Posterior cingulate gyrus (tissue), 11 donors: ENCODE results near the gene FRMD8.

Experiments used
- DNase-seq, 10 donors: peaks; one replicate each; pipeline versions ENCODE4 v3.0.0 to v3.0.0-alpha.2; 2020 to 2021; ENCODE audit warnings: mixed read lengths in 3 of 10
- intact Hi-C: fragments of 100-400 bp; cut with DNase I; formaldehyde crosslinking; loops from one replicate; pipeline ENCODE4 v1.15.1; 2023

Gene FRMD8

GRCh38 chr11:65404638-65405339 is 18.4 kb downstream of the FRMD8 start:
- intact Hi-C loops, result no loop called here
- DNase-seq, result peak in 1 of 10 donors; percentile 77

DNA sequence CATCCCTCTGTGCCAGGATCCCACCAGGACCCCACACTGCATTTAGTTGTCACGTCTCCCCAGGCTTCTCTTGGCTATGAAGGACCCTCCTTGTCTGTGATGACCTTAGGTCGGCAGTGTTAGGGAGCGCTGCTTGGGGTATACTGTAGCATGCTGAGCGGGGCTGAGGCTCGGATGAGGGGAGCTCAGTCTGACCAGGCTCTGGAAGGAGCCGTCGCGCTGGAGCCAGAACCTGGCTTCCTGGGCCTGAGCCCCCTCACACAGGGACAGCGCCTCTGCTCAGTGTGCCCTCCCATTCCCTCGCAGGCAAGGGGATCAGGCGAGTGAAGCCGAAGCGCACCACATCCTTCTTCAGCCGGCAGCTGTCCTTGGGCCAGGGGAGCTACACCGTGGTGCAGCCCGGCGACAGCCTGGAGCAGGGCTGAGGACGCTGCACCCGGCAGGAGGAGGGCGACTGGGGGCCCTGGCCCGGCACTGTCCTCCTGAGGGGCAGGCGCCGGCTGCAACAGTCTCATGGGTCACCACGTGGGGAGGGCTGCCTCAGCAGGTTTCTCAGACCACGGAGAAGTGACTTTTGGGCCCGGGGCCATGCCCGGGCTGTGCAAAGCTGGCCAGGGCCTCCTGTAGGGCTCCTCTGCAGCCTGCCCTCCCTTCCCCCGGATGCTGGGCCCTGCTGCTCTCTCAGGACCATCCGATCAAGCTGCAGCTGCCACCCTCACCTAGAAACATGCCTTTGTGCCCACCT is 24.7 kb downstream of the FRMD8 start:
- DNase-seq, result peak in 5 of 10 donors; percentile 3 to 70 (median 60)
- intact Hi-C loops, result loop anchor here (10.0 kb wide), 1 partner anchor 46 kb away; no protein-coding TSS in a partner anchor

DNA sequence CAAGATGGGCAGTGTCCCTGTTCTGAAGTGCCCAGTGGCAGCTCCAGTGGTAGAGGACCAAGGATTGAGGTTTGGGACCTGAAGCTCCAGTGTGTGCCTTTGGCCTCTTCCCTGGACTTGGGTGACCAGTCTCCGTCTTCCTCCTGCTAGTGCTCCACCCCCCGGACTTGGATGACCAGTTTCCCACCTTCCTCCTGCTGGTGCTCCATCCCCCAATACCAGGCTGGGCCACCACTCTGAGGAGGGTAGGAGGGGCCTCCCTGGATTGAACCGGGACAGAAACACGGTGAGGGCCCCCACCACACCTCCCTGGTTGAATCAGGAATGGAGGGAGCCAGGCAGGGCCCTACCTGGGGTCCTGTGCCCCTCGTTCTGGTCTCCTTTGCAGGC is 25.2 kb downstream of the FRMD8 start:
- intact Hi-C loops, result loop anchor here (2.0 to 10.0 kb wide), 2 partner anchors 47 to 49 kb away; no protein-coding TSS in a partner anchor
- DNase-seq, result peak in 3 of 10 donors; percentile 0 to 52 (median 35)

- peak in 6 of 10 donors; percentile 4 to 72 (median 26) for DNase-seq
- intact Hi-C loops, result loop anchor here (2.0 to 10.0 kb wide), 2 partner anchors 48 kb away; no protein-coding TSS in a partner anchor
Observed at GRCh38 chr11:65412271-65413076, 26.0 kb downstream of the FRMD8 start.

GRCh38 chr11:65413077-65413664 is 26.7 kb downstream of the FRMD8 start:
- DNase-seq, result peak in 6 of 10 donors; percentile 7 to 68 (median 34)
- intact Hi-C loops, result loop anchor here (2.0 to 10.0 kb wide), 2 partner anchors 48 kb away; no protein-coding TSS in a partner anchor

DNA sequence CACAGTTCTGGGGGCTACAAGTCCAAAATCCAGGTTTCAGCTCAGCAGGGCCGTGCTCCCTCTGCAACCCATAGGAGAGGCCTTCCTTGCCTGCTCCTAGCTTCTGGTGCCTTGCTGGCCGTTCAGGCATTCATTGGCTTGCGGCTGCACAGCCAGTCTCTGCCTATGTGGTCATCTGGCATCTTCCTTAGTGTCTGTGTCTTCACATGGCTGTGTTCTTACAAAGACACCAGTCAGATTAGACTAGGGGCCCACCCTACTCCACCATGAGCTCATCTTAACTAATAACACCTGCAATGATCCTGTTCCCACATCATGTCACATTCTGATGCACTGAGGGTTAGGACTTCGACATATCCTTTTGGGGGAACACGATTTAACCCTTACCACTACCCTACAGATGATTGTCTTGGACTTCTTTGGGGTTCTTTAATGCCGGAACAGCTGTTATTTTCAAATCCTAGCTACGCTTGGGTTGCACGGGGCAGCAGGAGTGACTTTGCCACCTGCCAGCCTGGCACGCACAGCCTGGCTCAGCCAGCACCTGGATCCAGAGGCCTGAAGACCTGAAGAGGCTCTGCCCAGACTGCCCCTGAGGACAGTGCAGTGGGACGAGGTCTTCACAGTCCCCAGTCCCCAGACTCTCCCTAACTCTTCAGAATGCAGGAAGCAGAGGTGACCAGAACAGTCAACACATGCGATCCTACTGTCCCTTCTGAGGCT is 28.5 kb downstream of the FRMD8 start:
- intact Hi-C loops, result loop anchor here (5.0 to 10.0 kb wide), 2 partner anchors 33 to 50 kb away; partner anchors contain the start of gene SLC25A45
- DNase-seq, result peak in 5 of 10 donors; percentile 12 to 83 (median 25)

DNA sequence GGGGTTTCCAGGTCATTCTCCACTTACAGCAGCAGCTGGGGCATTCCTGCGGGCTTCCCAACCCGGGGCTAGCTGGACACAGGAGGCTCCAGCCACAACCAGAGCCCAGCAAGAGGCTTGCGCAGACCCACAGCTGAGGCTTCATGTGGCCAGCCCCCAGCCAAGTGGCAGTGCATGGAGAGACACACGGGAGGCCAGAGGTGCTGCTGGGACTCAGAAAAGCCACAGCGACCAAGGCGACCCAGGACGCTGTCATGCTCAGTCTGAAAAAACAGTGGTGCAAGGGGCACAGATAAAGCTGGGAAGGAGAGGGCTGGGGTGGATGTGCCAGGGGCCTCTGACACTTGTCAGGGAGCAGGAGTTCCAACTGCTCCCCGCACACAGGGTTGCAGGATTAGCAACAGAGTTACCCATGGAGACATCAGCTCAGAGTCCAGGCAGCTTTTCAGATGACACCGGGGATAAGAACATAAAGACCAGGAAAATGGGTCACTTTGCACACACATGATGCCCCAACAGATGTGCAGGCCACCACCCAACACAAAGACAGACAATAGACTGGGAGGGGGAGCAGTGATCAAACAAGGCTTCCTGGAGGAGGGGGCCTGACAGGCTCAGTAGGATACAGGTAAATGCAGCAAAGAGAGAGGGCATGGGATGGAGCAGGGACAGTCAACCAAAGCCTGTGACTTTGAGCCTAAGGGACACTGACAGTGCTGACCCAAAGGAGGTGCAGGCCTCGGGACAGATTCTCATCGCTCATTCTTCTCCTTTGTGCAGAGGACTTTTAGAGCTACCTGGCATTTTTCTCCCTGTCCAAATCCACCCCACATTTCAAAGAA is 29.3 kb downstream of the FRMD8 start:
- peak in 5 of 10 donors; percentile 6 to 82 (median 52) for DNase-seq
- intact Hi-C loops, result loop anchor here (1.0 to 10.0 kb wide), 3 partner anchors 33 to 95 kb away; partner anchors contain the start of gene SLC25A45

- intact Hi-C loops, result loop anchor here (1.0 to 10.0 kb wide), 3 partner anchors 34 to 94 kb away; partner anchors contain the start of gene SLC25A45
- DNase-seq, result peak; percentile 85 to 99 (median 97)
Observed at GRCh38 chr11:65416341-65416824, 29.9 kb downstream of the FRMD8 start.

DNA sequence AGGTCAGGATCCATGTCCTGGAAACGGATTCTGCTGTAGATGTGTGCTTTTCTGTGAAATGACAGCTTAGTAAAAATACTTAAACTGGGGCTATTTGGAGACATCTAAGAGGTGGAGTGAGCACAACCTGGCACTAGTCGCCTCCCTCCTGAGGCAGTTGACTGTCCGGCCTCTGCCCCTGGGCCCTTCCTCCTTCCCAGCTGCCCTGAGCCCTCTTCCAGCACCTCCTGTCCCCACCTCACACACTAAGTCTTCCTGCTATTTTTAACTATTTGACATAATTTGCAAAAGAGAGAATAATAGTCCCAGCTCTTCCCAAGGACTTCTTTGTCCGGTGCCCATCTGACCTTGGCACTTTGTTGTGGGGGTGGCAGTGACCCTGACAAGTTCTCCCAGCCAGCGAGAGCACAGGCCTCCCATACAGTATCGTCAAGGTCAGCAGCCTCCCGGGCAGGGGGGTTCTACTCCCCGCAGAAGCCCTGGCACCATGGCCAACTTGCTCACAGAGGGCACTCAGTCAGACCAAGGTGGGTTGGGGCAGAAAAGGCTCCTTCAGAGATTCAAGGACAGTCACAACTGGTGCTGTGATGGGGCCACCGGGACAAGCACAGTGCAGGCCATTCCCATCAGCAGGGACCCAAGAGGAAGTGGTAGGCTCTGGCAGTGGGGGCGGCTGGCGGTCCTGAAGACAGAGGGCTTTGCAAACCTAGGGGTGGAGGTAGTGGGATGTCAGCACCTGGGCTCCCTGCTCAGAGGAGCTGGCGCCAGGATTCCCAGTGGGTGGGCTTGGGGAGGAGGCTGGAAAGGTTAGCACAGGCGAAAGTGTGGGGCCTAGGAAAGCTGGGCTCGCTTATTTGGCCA is 30.6 kb downstream of the FRMD8 start:
- DNase-seq, result peak in 6 of 10 donors; percentile 18 to 77 (median 47)
- intact Hi-C loops, result loop anchor here (1.0 to 10.0 kb wide), 3 partner anchors 35 to 93 kb away; partner anchors contain the start of gene SLC25A45

- DNase-seq, result peak in 6 of 10 donors; percentile 19 to 84 (median 56)
- intact Hi-C loops, result loop anchor here (5.0 to 10.0 kb wide), 2 partner anchors 36 to 53 kb away; partner anchors contain the start of gene SLC25A45
Observed at GRCh38 chr11:65417702-65418430, 31.4 kb downstream of the FRMD8 start.

DNA sequence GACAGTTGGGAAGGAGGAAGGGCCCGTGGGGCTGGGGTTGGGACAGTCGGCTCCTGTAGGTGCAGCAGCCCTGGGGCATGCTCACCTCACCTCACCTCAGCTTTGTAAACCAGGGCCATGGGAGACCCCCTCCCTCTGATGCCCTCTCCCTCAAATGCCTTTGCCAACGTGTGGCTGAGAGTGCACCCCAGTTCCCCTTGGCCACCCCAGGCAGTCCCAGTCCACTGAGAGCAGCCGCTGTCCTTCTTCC is 31.9 kb downstream of the FRMD8 start:
- intact Hi-C loops, result loop anchor here (5.0 to 10.0 kb wide), 2 partner anchors 36 to 54 kb away; partner anchors contain the start of gene SLC25A45
- DNase-seq, result peak in 1 of 10 donors; percentile 62

- intact Hi-C loops, result loop anchor here (5.0 to 10.0 kb wide), 2 partner anchors 37 to 54 kb away; partner anchors contain the start of gene SLC25A45
Observed at GRCh38 chr11:65418681-65419459, 32.4 kb downstream of the FRMD8 start.

GRCh38 chr11:65419460-65419771 is 33.0 kb downstream of the FRMD8 start:
- peak in 2 of 10 donors; percentile 8 to 54 for DNase-seq
- intact Hi-C loops, result loop anchor here (5.0 to 10.0 kb wide), 2 partner anchors 37 to 55 kb away; partner anchors contain the start of gene SLC25A45

More at GRCh38 chr11:65418681-65419459, 32.4 kb downstream of the FRMD8 start:
- peak; percentile 84 to 98 (median 90) for DNase-seq

DNA sequence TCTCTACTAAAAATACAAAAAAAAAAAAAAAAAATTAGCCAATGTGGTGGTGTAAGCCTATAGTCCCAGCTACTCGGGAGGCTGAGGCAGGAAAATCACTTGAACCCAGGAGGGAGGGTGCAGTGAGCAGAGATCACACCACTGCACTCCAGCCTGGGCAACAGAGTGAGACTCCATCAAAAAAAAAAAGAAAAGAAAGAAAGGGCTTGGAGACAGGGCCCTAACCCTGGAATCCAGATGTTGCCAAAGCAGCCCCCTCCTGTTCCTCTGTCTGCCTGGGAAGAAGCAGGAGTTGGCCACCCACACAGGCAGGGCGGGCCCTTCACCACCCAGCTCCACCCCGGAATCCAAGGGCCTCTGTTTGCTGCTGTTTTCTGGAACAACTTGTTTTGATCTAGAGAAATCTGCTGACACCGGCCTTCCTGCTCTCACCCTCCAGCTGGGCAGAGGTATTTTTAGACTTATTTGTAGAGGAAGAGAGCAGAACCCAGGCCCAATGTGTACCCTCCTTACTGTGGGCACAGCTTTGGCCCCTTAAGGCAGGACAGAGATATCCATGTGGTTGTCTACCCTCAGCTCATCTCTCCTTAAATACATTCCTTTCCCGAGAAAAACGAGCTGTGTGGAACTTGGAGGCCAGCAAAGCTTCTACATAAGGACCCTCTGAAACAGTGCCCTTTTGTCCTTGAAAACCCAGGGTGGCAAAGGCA is 33.5 kb downstream of the FRMD8 start:
- peak; percentile 70 to 98 (median 88) for DNase-seq
- intact Hi-C loops, result loop anchor here (5.0 to 10.0 kb wide), 2 partner anchors 38 to 55 kb away; partner anchors contain the start of gene SLC25A45

- intact Hi-C loops, result no loop called here
- peak in 1 of 10 donors; percentile 33 for DNase-seq
Observed at GRCh38 chr11:65420506-65420905, 34.1 kb downstream of the FRMD8 start.
